Ramos (cell line): ENCODE measurements around the gene AUTS2.

Experiments used
- in situ Hi-C: fragments of 300-500 bp; cut with MboI; formaldehyde crosslinking; loops from one replicate; pipeline ENCODE4 v1.14.3; 2022; ENCODE audit warnings: low sequenced_read_pairs; ENCODE audit not compliant: unreplicated experiment

The AUTS2 gene

GRCh38 chr7:70406186-70406949, 808.1 kb downstream of the AUTS2 start:
- in situ Hi-C loops = no loop called here

GRCh38 chr7:70406950-70407209, 808.6 kb downstream of the AUTS2 start:
- in situ Hi-C loops = no loop called here

- in situ Hi-C loops = no loop called here
Observed at GRCh38 chr7:70408477-70408876, 810.2 kb downstream of the AUTS2 start.

- in situ Hi-C loops = no loop called here
Observed at GRCh38 chr7:70408891-70409290, 810.6 kb downstream of the AUTS2 start.

- in situ Hi-C loops = no loop called here
Observed at GRCh38 chr7:70410134-70410750, 812.0 kb downstream of the AUTS2 start.

GRCh38 chr7:70414368-70414767, 816.1 kb downstream of the AUTS2 start:
- in situ Hi-C loops = no loop called here

- in situ Hi-C loops = no loop called here
Observed at GRCh38 chr7:70415179-70415972, 817.1 kb downstream of the AUTS2 start.

GRCh38 chr7:70416347-70416985, 818.2 kb downstream of the AUTS2 start:
- in situ Hi-C loops = no loop called here

GRCh38 chr7:70416986-70417655, 818.8 kb downstream of the AUTS2 start:
- in situ Hi-C loops = no loop called here

- in situ Hi-C loops = no loop called here
Observed at GRCh38 chr7:70419526-70420380, 821.5 kb downstream of the AUTS2 start.

- in situ Hi-C loops = no loop called here
Observed at GRCh38 chr7:70420381-70420662, 822.0 kb downstream of the AUTS2 start.

- in situ Hi-C loops = no loop called here
Observed at GRCh38 chr7:70421319-70421718, 823.0 kb downstream of the AUTS2 start.

- in situ Hi-C loops = no loop called here
Observed at GRCh38 chr7:70426249-70426880, 828.1 kb downstream of the AUTS2 start.

- in situ Hi-C loops = no loop called here
Observed at GRCh38 chr7:70432567-70433001, 834.3 kb downstream of the AUTS2 start.

GRCh38 chr7:70434376-70434775, 836.1 kb downstream of the AUTS2 start:
- in situ Hi-C loops = no loop called here

GRCh38 chr7:70434821-70435220, 836.5 kb downstream of the AUTS2 start:
- in situ Hi-C loops = no loop called here

GRCh38 chr7:70435634-70436033, 837.4 kb downstream of the AUTS2 start:
- in situ Hi-C loops = no loop called here

GRCh38 chr7:70436790-70437350, 838.6 kb downstream of the AUTS2 start:
- in situ Hi-C loops = no loop called here

GRCh38 chr7:70439651-70440050, 841.4 kb downstream of the AUTS2 start:
- in situ Hi-C loops = no loop called here
